Measurements from ENCODE around the gene PEMT. TPM values are rescaled to one million over a fixed set of nuclear protein-coding genes. Genes with fewer than 3 reads are reported as not detected.

Gene PEMT
- total and polyA plus RNA-seq, 2 of the 4 experiments (the other 2 are of a cell fraction): 23.3 to 49.5 TPM

- H2BK15ac ChIP-seq (ENCODE audit: low read depth, low read length): no peak overlapping the region
- no peak for TF ChIP-seq SMC3 (IDR thresholded peaks at IDR 0.05; ENCODE audit: low read depth, low read length)
- no peak for TF ChIP-seq CEBPB (IDR thresholded peaks at IDR 0.05; ENCODE audit: low read depth, low read length)
- no peak for TF ChIP-seq MXI1 (IDR thresholded peaks at IDR 0.05; ENCODE audit: borderline replicate concordance, low read depth, low read length)
- TF ChIP-seq MAFK (IDR thresholded peaks at IDR 0.05; ENCODE audit: low read depth, low read length): no peak
- TF ChIP-seq FOS (IDR thresholded peaks at IDR 0.05; ENCODE audit: low read depth, low read length): no peak
- no peak for TF ChIP-seq RFX5 (IDR thresholded peaks at IDR 0.05; ENCODE audit: low read depth, low read length)
- no peak for TF ChIP-seq RAD21 (IDR thresholded peaks at IDR 0.05; ENCODE audit: low read length)
- TF ChIP-seq NFE2L2 (IDR thresholded peaks at IDR 0.05; ENCODE audit: low read depth, low read length): no peak
- TF ChIP-seq BHLHE40 (IDR thresholded peaks at IDR 0.05; ENCODE audit: low read depth, low read length): no peak
- no peak overlapping the region for H3K56ac ChIP-seq (ENCODE audit: extremely low read depth, insufficient read depth, low read length)
- H3K79me1 ChIP-seq (ENCODE audit: low read depth in 1 of 2, low read length in 2 of 2): no peaks in the 10 kb centered on the region
- BruUV-seq (replicated peaks): no TSS peak
- H3K9me3 ChIP-seq (ENCODE audit: control insufficient read depth, insufficient read depth, low read length): no peaks in the 10 kb centered on the region
- DNase-seq (no peak), ATAC-seq (ENCODE audit: low read depth) (no peak)
- H3K9me1 ChIP-seq (ENCODE audit: insufficient read depth, low read length): no peaks in the 10 kb centered on the region
- dilution Hi-C loops (cut with HindIII; ENCODE audit: low sequenced_read_pairs, unreplicated experiment): no loop called here
- H4K8ac ChIP-seq (ENCODE audit: low read depth in 2 of 2, low read length in 2 of 2): no peak overlapping the region
- H2AK5ac ChIP-seq (ENCODE audit: low read depth, low read length): no peak overlapping the region
- H4K91ac ChIP-seq (ENCODE audit: insufficient read depth, low read depth, low read length): no peak overlapping the region
- intact Hi-C loops (cut with micrococcal nuclease): no loop called here
- H3K4me2 ChIP-seq (ENCODE audit: low read depth, low read length): no peak overlapping the region
- no peak overlapping the region for H3K14ac ChIP-seq (replicated peaks; ENCODE audit: low read depth, low read length)
- H3K9ac ChIP-seq (ENCODE audit: low read depth, low read length): no peak overlapping the region
- no peak overlapping the region for H2BK5ac ChIP-seq (ENCODE audit: low read depth, low read length, poor library complexity, severe bottlenecking)
- no peak overlapping the region for H3K4me3 ChIP-seq (ENCODE audit: insufficient read depth, low read depth, low read length)
- CTCF ChIA-PET: no interaction called here
- H2BK120ac ChIP-seq (ENCODE audit: low read depth, low read length): no peak overlapping the region
- H2BK20ac ChIP-seq (ENCODE audit: low read depth, low read length): no peak overlapping the region
- H4K5ac ChIP-seq (ENCODE audit: low read depth, low read length): no peak overlapping the region
- no peaks in the 10 kb centered on the region for H3K4me1 ChIP-seq (ENCODE audit: control insufficient read depth, insufficient read depth, low read length)
- in situ Hi-C loops (cut with MboI; ENCODE audit: low sequenced_read_pairs): no loop called here
- POLR2A ChIA-PET (ENCODE audit: unreplicated experiment): no interaction called here
- no peaks in the 10 kb centered on the region for H3K36me3 ChIP-seq (ENCODE audit: control insufficient read depth, insufficient read depth, low read length)
- no peak overlapping the region for H3K27ac ChIP-seq (ENCODE audit: insufficient read depth, low read length)
- peaks cover 12% of the 10 kb centered on the region; the same call in 1 of the 2 replicates for H3K27me3 ChIP-seq (ENCODE audit: control insufficient read depth, insufficient read depth, low read length)
- H3K4ac ChIP-seq (ENCODE audit: low read depth, low read length): no peak overlapping the region
- H3K18ac ChIP-seq (ENCODE audit: low read depth, low read length): no peak overlapping the region
- H3K23ac ChIP-seq (ENCODE audit: low read depth, low read length): no peak overlapping the region
- no peak overlapping the region for H2AFZ ChIP-seq (replicated peaks; ENCODE audit: low read length, poor library complexity)
- no peaks in the 10 kb centered on the region for H4K20me1 ChIP-seq (ENCODE audit: insufficient read depth, low read length)
- no peak overlapping the region for H2AK9ac ChIP-seq (replicated peaks; ENCODE audit: low read depth, low read length, poor library complexity)
- WGBS, 2 experiments (ENCODE audit: extremely low coverage in 2 of 2, insufficient read length in 1 of 2): 81% methylated on average over 4 of the region's 9 CpGs; no CpG with 5 or more reads in 1 of the 2 experiments
These were observed 32.4 kb upstream of the PEMT start for GRCh38 chr17:17623904-17624303.

Data from IMR-90 (cell line).